GM13977 (cell line): ENCODE measurements around the gene C3orf18.

Source experiments
- DNase-seq: peaks from one replicate; pipeline ENCODE4 v3.0.0; 2012; ENCODE audit warnings: low spot score
- CTCF ChIP-seq: IDR thresholded peaks from 2 replicates; pipeline ENCODE4 v1.5.1; 2012; ENCODE audit warnings: mild to moderate bottlenecking, control low read depth; ENCODE audit not compliant: insufficient read depth; ENCODE audit errors: extremely low read depth, missing control alignments
- in situ Hi-C: fragments of 300-500 bp; cut with MboI; formaldehyde crosslinking; loops from one replicate; pipeline ENCODE4 v1.12.0; 2022; ENCODE audit warnings: low sequenced_read_pairs, low pct_unique_long_range_greater_than_20kb, mixed read lengths, inconsistent platforms; ENCODE audit not compliant: unreplicated experiment

The C3orf18 gene

GRCh38 chr3:50567386-50568167 is at the start of gene C3orf18:
C3orf18 (minus strand) TSS chr3:50567747; CDS start chr3:50565699, 2,048 bp downstream.
- in situ Hi-C loops = no loop called here
- no peak for TF ChIP-seq CTCF
- peak; percentile 99 for DNase-seq

GRCh38 chr3:50616770-50617095 is 49.2 kb upstream of the C3orf18 start:
- DNase-seq = peak; percentile 96
- no peak for TF ChIP-seq CTCF
- in situ Hi-C loops = loop anchor here (25.0 kb wide), 1 partner anchor 1071 kb away; no protein-coding TSS in a partner anchor

GRCh38 chr3:50616003-50616769 is 48.6 kb upstream of the C3orf18 start:
- TF ChIP-seq CTCF = peak; percentile 99
- in situ Hi-C loops = loop anchor here (25.0 kb wide), 1 partner anchor 1071 kb away; no protein-coding TSS in a partner anchor
- DNase-seq = peak; percentile 89

GRCh38 chr3:50615190-50615589 is 47.6 kb upstream of the C3orf18 start:
- DNase-seq = no peak
- in situ Hi-C loops = loop anchor here (25.0 kb wide), 1 partner anchor 1072 kb away; no protein-coding TSS in a partner anchor

GRCh38 chr3:50612970-50613846 is 45.7 kb upstream of the C3orf18 start:
- in situ Hi-C loops = loop anchor here (5.0 to 25.0 kb wide), 2 partner anchors 36 to 1074 kb away; no protein-coding TSS in a partner anchor
- no peak for TF ChIP-seq CTCF
- DNase-seq = no peak

More at GRCh38 chr3:50615190-50615589, 47.6 kb upstream of the C3orf18 start:
- TF ChIP-seq CTCF = no peak

- no peak for DNase-seq
- in situ Hi-C loops = loop anchor here (5.0 to 25.0 kb wide), 2 partner anchors 35 to 1075 kb away; no protein-coding TSS in a partner anchor
- no peak for TF ChIP-seq CTCF
These were observed 44.8 kb upstream of the C3orf18 start for GRCh38 chr3:50612234-50612882.
